Right lobe of liver (tissue), 4 donors: ENCODE results near the gene GNAQ.

ENCODE experiments used
- CTCF ChIP-seq, 4 donors: fragments of 200-600 bp in 3 of 4; fragments of 450-650 bp in 1 of 4; IDR thresholded peaks; one replicate each; pipeline versions ENCODE4 v1.5.1 to v1.8.0; 2016 to 2022; ENCODE audit warnings: antibody characterized with exemption in 4 of 4, mild to moderate bottlenecking in 2 of 4
- POLR2A ChIP-seq: fragments of 450-650 bp; IDR thresholded peaks from one replicate; pipeline ENCODE4 v1.6.1; 2017; ENCODE audit warnings: antibody characterized with exemption, mild to moderate bottlenecking
- donor health status: DM: no; HTN: no; CAD: no.
- donor health status: DM: no; HTN: no; CAD: no.
- donor health status: DM: no; HTN: yes; CAD: no.

GRCh38 chr9:77764894-77765780, 266.5 kb downstream of the GNAQ start:
- TF ChIP-seq CTCF (IDR thresholded peaks at IDR 0.05) (peak; percentile 47 to 63 (median 58)), POLR2A (no peak)
